MM.1S (cell line): Measurements from ENCODE around the gene F5.

Source experiments
- EZH2 ChIP-seq: fragments of 300-600 bp; sonication (generic); optimal IDR thresholded peaks from 2 replicates; pipeline ENCODE3; 2017; ENCODE audit warnings: low read depth, mild to moderate bottlenecking, antibody characterized with exemption, low read length, mixed read lengths
- EZH2phosphoT487 ChIP-seq: fragments of 300-600 bp; sonication (generic); IDR thresholded peaks from 2 replicates; pipeline ENCODE4 v1.6.1; 2018; ENCODE audit warnings: antibody characterized with exemption, low read length
- TF ChIP-seq, protein P1 (sequence below): fragments of 300-600 bp; sonication (generic); IDR thresholded peaks from 2 replicates; pipeline ENCODE4 v1.5.1; 2016; ENCODE audit warnings: antibody characterized with exemption, low read length, mixed read lengths

DNA sequence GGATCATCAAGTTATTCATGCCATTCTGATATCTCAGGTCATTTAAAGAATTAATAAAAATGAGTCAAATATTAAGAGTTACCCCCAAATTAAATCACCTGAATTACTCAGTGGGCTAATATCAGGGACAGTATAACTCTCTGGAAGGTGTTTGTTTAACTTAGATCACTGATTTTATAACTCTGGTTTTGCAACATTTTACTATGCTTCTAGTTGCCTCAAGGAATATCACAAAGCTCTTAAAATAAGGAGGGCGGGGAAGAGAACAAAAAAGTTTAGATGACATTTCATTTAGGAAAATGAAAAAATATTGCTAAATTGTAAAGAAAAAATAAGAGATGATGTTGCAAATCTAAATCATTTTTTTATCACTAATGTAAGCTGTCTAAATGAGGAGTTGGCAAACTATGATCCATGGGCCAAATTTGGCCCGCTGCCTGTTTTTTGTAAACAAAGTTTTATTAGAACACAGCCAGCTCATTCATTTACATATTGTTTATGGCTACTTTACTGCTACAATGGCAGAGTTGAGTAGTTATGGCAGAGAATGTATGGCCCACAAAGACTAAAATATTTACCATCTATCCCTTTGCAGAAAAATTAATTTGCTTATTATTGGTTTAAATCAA, 68.6 kb downstream of the F5 start:
- TF ChIP-seq, protein P1, sequence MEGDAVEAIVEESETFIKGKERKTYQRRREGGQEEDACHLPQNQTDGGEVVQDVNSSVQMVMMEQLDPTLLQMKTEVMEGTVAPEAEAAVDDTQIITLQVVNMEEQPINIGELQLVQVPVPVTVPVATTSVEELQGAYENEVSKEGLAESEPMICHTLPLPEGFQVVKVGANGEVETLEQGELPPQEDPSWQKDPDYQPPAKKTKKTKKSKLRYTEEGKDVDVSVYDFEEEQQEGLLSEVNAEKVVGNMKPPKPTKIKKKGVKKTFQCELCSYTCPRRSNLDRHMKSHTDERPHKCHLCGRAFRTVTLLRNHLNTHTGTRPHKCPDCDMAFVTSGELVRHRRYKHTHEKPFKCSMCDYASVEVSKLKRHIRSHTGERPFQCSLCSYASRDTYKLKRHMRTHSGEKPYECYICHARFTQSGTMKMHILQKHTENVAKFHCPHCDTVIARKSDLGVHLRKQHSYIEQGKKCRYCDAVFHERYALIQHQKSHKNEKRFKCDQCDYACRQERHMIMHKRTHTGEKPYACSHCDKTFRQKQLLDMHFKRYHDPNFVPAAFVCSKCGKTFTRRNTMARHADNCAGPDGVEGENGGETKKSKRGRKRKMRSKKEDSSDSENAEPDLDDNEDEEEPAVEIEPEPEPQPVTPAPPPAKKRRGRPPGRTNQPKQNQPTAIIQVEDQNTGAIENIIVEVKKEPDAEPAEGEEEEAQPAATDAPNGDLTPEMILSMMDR, result no peak
- TF ChIP-seq EZH2phosphoT487 (no peak), EZH2 (no peak)
